ENCODE results near the gene EVPL. TPM values are rescaled to one million over a fixed set of nuclear protein-coding genes. Genes with fewer than 3 reads are reported as not detected.

Gene EVPL
- total and polyA plus RNA-seq, 2 of the 13 experiments (the other 11 are each of a cell fraction or from before 2014, with no cell fraction given), result 2.1 to 8.2 TPM

DNA sequence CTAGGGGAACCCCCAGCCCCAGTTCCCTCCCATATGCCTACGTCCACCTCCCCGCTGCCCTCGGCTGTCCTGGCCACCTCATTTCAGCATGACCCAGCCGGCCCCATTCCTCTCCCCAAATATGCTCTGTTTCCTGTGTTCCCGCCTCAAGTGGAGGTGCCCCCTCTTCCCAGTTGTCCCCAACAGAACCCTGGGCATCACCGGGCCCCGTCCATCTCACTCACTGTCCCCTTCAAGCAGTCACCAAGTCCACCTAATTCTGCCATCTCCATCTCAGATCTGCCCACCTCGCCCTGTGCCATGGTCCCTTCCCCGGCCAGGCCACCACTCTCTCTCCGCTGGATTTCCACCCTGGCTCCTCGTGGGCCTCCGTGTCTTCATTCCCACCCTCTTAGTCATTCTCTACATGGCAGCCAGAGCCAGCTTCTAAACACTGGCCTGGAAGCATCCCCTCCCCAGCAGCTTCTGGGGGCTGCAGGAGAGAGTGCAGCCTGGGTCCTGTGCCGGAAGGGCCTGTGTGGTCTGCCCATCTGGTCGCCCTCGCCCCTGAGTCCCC is 13.7 kb downstream of the EVPL start:
- BruUV-seq (replicated peaks), result no TSS peak
- TF ChIP-seq, protein P1, sequence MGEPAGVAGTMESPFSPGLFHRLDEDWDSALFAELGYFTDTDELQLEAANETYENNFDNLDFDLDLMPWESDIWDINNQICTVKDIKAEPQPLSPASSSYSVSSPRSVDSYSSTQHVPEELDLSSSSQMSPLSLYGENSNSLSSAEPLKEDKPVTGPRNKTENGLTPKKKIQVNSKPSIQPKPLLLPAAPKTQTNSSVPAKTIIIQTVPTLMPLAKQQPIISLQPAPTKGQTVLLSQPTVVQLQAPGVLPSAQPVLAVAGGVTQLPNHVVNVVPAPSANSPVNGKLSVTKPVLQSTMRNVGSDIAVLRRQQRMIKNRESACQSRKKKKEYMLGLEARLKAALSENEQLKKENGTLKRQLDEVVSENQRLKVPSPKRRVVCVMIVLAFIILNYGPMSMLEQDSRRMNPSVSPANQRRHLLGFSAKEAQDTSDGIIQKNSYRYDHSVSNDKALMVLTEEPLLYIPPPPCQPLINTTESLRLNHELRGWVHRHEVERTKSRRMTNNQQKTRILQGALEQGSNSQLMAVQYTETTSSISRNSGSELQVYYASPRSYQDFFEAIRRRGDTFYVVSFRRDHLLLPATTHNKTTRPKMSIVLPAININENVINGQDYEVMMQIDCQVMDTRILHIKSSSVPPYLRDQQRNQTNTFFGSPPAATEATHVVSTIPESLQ (CRISPR knock-in tag; conservative IDR thresholded peaks at IDR 0.05), result no peak
- TF ChIP-seq BRD4 (CRISPR knock-in tag; IDR thresholded peaks at IDR 0.05) (no peak), SAFB2 (CRISPR knock-in tag; IDR thresholded peaks at IDR 0.05; ENCODE audit: borderline replicate concordance, low read depth) (no peak), NCOA5 (CRISPR knock-in tag; IDR thresholded peaks at IDR 0.05) (no peak), STAT5B (CRISPR knock-in tag; IDR thresholded peaks at IDR 0.05) (no peak), KDM2A (CRISPR knock-in tag; IDR thresholded peaks at IDR 0.05; ENCODE audit: borderline replicate concordance, low read depth) (no peak)
- TF ChIP-seq, protein P2, sequence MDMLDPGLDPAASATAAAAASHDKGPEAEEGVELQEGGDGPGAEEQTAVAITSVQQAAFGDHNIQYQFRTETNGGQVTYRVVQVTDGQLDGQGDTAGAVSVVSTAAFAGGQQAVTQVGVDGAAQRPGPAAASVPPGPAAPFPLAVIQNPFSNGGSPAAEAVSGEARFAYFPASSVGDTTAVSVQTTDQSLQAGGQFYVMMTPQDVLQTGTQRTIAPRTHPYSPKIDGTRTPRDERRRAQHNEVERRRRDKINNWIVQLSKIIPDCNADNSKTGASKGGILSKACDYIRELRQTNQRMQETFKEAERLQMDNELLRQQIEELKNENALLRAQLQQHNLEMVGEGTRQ (IDR thresholded peaks at IDR 0.05; ENCODE audit: low read depth, low read length), result no peak
- TF ChIP-seq, protein P2 (CRISPR knock-in tag; IDR thresholded peaks at IDR 0.05; ENCODE audit: borderline replicate concordance), result 0 out of 2 replicates have a peak, but pooled peaks have one; percentile 11
- TF ChIP-seq, protein P3, sequence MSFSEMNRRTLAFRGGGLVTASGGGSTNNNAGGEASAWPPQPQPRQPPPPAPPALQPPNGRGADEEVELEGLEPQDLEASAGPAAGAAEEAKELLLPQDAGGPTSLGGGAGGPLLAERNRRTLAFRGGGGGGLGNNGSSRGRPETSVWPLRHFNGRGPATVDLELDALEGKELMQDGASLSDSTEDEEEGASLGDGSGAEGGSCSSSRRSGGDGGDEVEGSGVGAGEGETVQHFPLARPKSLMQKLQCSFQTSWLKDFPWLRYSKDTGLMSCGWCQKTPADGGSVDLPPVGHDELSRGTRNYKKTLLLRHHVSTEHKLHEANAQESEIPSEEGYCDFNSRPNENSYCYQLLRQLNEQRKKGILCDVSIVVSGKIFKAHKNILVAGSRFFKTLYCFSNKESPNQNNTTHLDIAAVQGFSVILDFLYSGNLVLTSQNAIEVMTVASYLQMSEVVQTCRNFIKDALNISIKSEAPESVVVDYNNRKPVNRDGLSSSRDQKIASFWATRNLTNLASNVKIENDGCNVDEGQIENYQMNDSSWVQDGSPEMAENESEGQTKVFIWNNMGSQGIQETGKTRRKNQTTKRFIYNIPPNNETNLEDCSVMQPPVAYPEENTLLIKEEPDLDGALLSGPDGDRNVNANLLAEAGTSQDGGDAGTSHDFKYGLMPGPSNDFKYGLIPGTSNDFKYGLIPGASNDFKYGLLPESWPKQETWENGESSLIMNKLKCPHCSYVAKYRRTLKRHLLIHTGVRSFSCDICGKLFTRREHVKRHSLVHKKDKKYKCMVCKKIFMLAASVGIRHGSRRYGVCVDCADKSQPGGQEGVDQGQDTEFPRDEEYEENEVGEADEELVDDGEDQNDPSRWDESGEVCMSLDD (CRISPR knock-in tag; IDR thresholded peaks at IDR 0.05; ENCODE audit: borderline replicate concordance), result no peak
- TF ChIP-seq, protein P4, sequence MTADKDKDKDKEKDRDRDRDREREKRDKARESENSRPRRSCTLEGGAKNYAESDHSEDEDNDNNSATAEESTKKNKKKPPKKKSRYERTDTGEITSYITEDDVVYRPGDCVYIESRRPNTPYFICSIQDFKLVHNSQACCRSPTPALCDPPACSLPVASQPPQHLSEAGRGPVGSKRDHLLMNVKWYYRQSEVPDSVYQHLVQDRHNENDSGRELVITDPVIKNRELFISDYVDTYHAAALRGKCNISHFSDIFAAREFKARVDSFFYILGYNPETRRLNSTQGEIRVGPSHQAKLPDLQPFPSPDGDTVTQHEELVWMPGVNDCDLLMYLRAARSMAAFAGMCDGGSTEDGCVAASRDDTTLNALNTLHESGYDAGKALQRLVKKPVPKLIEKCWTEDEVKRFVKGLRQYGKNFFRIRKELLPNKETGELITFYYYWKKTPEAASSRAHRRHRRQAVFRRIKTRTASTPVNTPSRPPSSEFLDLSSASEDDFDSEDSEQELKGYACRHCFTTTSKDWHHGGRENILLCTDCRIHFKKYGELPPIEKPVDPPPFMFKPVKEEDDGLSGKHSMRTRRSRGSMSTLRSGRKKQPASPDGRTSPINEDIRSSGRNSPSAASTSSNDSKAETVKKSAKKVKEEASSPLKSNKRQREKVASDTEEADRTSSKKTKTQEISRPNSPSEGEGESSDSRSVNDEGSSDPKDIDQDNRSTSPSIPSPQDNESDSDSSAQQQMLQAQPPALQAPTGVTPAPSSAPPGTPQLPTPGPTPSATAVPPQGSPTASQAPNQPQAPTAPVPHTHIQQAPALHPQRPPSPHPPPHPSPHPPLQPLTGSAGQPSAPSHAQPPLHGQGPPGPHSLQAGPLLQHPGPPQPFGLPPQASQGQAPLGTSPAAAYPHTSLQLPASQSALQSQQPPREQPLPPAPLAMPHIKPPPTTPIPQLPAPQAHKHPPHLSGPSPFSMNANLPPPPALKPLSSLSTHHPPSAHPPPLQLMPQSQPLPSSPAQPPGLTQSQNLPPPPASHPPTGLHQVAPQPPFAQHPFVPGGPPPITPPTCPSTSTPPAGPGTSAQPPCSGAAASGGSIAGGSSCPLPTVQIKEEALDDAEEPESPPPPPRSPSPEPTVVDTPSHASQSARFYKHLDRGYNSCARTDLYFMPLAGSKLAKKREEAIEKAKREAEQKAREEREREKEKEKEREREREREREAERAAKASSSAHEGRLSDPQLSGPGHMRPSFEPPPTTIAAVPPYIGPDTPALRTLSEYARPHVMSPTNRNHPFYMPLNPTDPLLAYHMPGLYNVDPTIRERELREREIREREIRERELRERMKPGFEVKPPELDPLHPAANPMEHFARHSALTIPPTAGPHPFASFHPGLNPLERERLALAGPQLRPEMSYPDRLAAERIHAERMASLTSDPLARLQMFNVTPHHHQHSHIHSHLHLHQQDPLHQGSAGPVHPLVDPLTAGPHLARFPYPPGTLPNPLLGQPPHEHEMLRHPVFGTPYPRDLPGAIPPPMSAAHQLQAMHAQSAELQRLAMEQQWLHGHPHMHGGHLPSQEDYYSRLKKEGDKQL (CRISPR knock-in tag; IDR thresholded peaks at IDR 0.05; ENCODE audit: low read depth), result no peak

More for the DNA sequence above, 13.7 kb downstream of the EVPL start:
- intact Hi-C loops (cut with micrococcal nuclease; ENCODE audit: unreplicated experiment), result no loop called here
- Histone ChIP-seq H3K9me3 (ENCODE audit: low read length) (no peaks in the 10 kb centered on the region), H3K79me2 (ENCODE audit: insufficient read depth, low read length) (no peaks in the 10 kb centered on the region), H3K4me2 (ENCODE audit: low read depth, low read length) (no peak overlapping the region), H4K20me1 (ENCODE audit: insufficient read depth, low read length) (no peaks in the 10 kb centered on the region), H3K36me3 (replicated peaks in 1 of 2; ENCODE audit: control insufficient read depth in 1 of 2, insufficient read depth in 2 of 2, low read length in 2 of 2) (peaks cover 0 to 4% of the 10 kb centered on the region in 2 experiments; a peak in 2 of 5 replicates), H3K4me1 (ENCODE audit: insufficient read depth, low read length) (peaks cover 5% of the 10 kb centered on the region; the same call in 1 of the 2 replicates), H3K27ac (ENCODE audit: extremely low read length, insufficient read depth, low read length) (no peak overlapping the region), H2AFZ (ENCODE audit: low read length) (no peak overlapping the region), H3K27me3 (ENCODE audit: control insufficient read depth in 1 of 2, insufficient read depth in 2 of 2, low read length in 2 of 2) (no peaks in the 10 kb centered on the region), H3K4me3 (replicated peaks in 1 of 3; ENCODE audit: insufficient read depth in 1 of 3, low read depth in 2 of 3, low read length in 3 of 3) (no peak overlapping the region), H3K9ac (ENCODE audit: insufficient read depth, low read depth, low read length) (no peak overlapping the region)
- DNase-seq (ENCODE audit: low spot score) (no peak), FAIRE-seq (no peak), ATAC-seq (no peak)
- ChIA-PET POLR2A (interaction anchor here (0.9 to 2.0 kb wide), 9 partner anchors 10 to 108 kb away, joined by 3 to 9 read pairs (median 5); partner anchors contain the start of genes ACOX1, CDK3, FBF1 and MRPL38), CTCF (ENCODE audit: low intra/inter-chr PET ratio, low total read pairs) (interaction anchor here (1.1 to 1.9 kb wide), 3 partner anchors 44 to 266 kb away, joined by 4 to 7 read pairs (median 6); no protein-coding TSS in a partner anchor)
- in situ Hi-C loops (cut with HindIII; ENCODE audit: extremely low pct_ligation_motif_present, low pct_unique_long_range_greater_than_20kb), result no loop called here
- 90% methylated on average over 15 of the region's 15 CpGs for WGBS (ENCODE audit: low lambda C conversion rate)

All from HepG2 (cell line).